ENCODE results near the gene HIPK4. TPM values are rescaled to one million over a fixed set of nuclear protein-coding genes. Genes with fewer than 3 reads are reported as not detected.
A peak's percentile ranks its signal among the peaks of the same experiment; 100 is the strongest.

HIPK4 gene
- total and polyA plus RNA-seq, 2 experiments from 2014 or later, result 0.21 to 0.52 TPM

GRCh38 chr19:40422748-40423566 lies 33.0 kb upstream of the HIPK4 start:
- peaks cover 15% of the 10 kb centered on the region for H3K4me1 Mint-ChIP-seq
- Histone ChIP-seq H3F3A (replicated peaks; ENCODE audit: low read depth) (0 out of 2 replicates have a peak, but pooled peaks cover 2% of the 10 kb centered on the region), H3K4me2 (no peak overlapping the region), H3K27ac (ENCODE audit: low read depth) (no peak overlapping the region), H3K9me2 (ENCODE audit: insufficient read depth) (no peaks in the 10 kb centered on the region), H3K4me1 (ENCODE audit: insufficient read depth) (peaks cover 17% of the 10 kb centered on the region), H3K27me3 (ENCODE audit: insufficient read depth) (no peaks in the 10 kb centered on the region), H3K36me3 (ENCODE audit: insufficient read depth) (no peaks in the 10 kb centered on the region), H3K79me2 (replicated peaks; ENCODE audit: insufficient read depth) (no peaks in the 10 kb centered on the region; the same call in none of the 2 replicates), H2AFZ (no peak overlapping the region), H4K20me1 (replicated peaks; ENCODE audit: insufficient read depth) (no peaks in the 10 kb centered on the region), H3K4me3 (no peak overlapping the region)
- ATAC-seq, result no peak
- no peak for DNase-seq (ENCODE audit: low spot score)
- TF ChIP-seq REST (IDR thresholded peaks at IDR 0.05; ENCODE audit: unreplicated experiment) (no peak), CREB1 (CRISPR knock-in tag; IDR thresholded peaks at IDR 0.05; ENCODE audit: low read depth) (no peak), CTCF (conservative IDR thresholded peaks at IDR 0.05; ENCODE audit: low read depth in 2 of 2) (no peak), EZH2 (IDR thresholded peaks at IDR 0.05; ENCODE audit: low read depth, unreplicated experiment) (no peak), ETS1 (IDR thresholded peaks at IDR 0.05) (no peak), JUNB (IDR thresholded peaks at IDR 0.05; ENCODE audit: unreplicated experiment) (no peak), ZNF114 (CRISPR knock-in tag; IDR thresholded peaks at IDR 0.05) (no peak), ZNF462 (CRISPR knock-in tag; IDR thresholded peaks at IDR 0.05) (no peak), EZH2phosphoT487 (IDR thresholded peaks at IDR 0.05; ENCODE audit: unreplicated experiment) (no peak), POLR2AphosphoS5 (IDR thresholded peaks at IDR 0.05; ENCODE audit: low read depth) (no peak), NANOG (IDR thresholded peaks at IDR 0.05; ENCODE audit: borderline replicate concordance) (no peak), STAT1 (IDR thresholded peaks at IDR 0.05; ENCODE audit: unreplicated experiment) (no peak), ZNF331 (CRISPR knock-in tag; IDR thresholded peaks at IDR 0.05; ENCODE audit: low read depth) (no peak)
- no peak overlapping the region for H3K27ac Mint-ChIP-seq
- H3K36me3 Mint-ChIP-seq (ENCODE audit: low read depth), result peaks cover 12% of the 10 kb centered on the region
- H3K27me3 Mint-ChIP-seq (ENCODE audit: insufficient read depth, low read depth, poor library complexity), result peaks cover 11% of the 10 kb centered on the region
- 0 out of 3 replicates have a peak overlapping the region, but pooled peaks have one; percentile 8 for H3K4me3 Mint-ChIP-seq
- peaks cover 3% of the 10 kb centered on the region; the same call in 1 of the 3 replicates for H3K9me3 Mint-ChIP-seq
